BLaER1 treated with 17β-estradiol and CSF1 and Interleukin-3, amounts not matched to agents 10 nM and 100 nM (cell line): ENCODE data around the gene ZEB1.

Experiments
- H3K27ac ChIP-seq, 11 experiments: shearing (Covaris generic); formaldehyde crosslinking; 2 replicates each; pipeline ENCODE4 v1.8.1; 2022
- H3K27me3 ChIP-seq, 11 experiments: shearing (Covaris generic); formaldehyde crosslinking; 2 replicates each; pipeline ENCODE4 v1.8.1; 2022
- H3K36me3 ChIP-seq, 11 experiments: shearing (Covaris generic); formaldehyde crosslinking; 2 replicates each; pipeline ENCODE4 v1.8.1; 2022
- H3K4me1 ChIP-seq, 10 experiments: shearing (Covaris generic); formaldehyde crosslinking; 2 replicates each; pipeline ENCODE4 v1.8.1; 2022
- H3K4me2 ChIP-seq, 11 experiments: shearing (Covaris generic); formaldehyde crosslinking; 2 replicates each; pipeline ENCODE4 v1.8.1; 2022
- H3K4me3 ChIP-seq, 10 experiments: shearing (Covaris generic); formaldehyde crosslinking; 2 replicates each; pipeline ENCODE4 v1.8.1; 2022
- H3K9ac ChIP-seq, 11 experiments: shearing (Covaris generic); formaldehyde crosslinking; 2 replicates each; pipeline ENCODE4 v1.8.1; 2022
- H3K9me3 ChIP-seq, 11 experiments: shearing (Covaris generic); formaldehyde crosslinking; replicated peaks in 1 of 11; 2 replicates each; pipeline ENCODE4 v1.8.1; 2022
- H4K20me1 ChIP-seq, 11 experiments: shearing (Covaris generic); formaldehyde crosslinking; 2 replicates each; pipeline ENCODE4 v1.8.1; 2022
- Cebpa-rat ChIP-seq, 11 experiments: shearing (Covaris generic); IDR thresholded peaks; 2 replicates each; pipeline ENCODE4 v1.8.1; 2022

ZEB1 gene

GRCh38 chr10:31458974-31459373 lies 140.0 kb downstream of the ZEB1 start:
- no peak overlapping the region for H3K9ac ChIP-seq
- no peaks in the 10 kb centered on the region for H3K27me3 ChIP-seq
- no peaks in the 10 kb centered on the region for H3K4me1 ChIP-seq
- peaks cover 0 to 7% (median 0%) of the 10 kb centered on the region in 11 experiments; a peak in 7 of 22 replicates for H3K36me3 ChIP-seq
- H3K9me3 ChIP-seq = peaks cover 4 to 15% (median 8%) of the 10 kb centered on the region in 11 experiments; a peak in 21 of 22 replicates
- H4K20me1 ChIP-seq = no peaks in the 10 kb centered on the region
- no peak overlapping the region for H3K4me2 ChIP-seq
- no peak for TF ChIP-seq Cebpa-rat (IDR thresholded peaks at IDR 0.05)
- no peak overlapping the region for H3K4me3 ChIP-seq
- H3K27ac ChIP-seq = no peak overlapping the region

- H3K27me3 ChIP-seq = no peaks in the 10 kb centered on the region
- H3K36me3 ChIP-seq = peaks cover 0 to 14% (median 4%) of the 10 kb centered on the region in 11 experiments; a peak in 9 of 22 replicates
- H3K4me3 ChIP-seq = no peak overlapping the region
- no peak overlapping the region for H3K4me2 ChIP-seq
- H4K20me1 ChIP-seq = no peaks in the 10 kb centered on the region
- TF ChIP-seq Cebpa-rat (IDR thresholded peaks at IDR 0.05) = no peak
- no peak overlapping the region for H3K9ac ChIP-seq
- H3K4me1 ChIP-seq = no peaks in the 10 kb centered on the region
- peaks cover 12 to 24% (median 15%) of the 10 kb centered on the region in 11 experiments for H3K9me3 ChIP-seq
- no peak overlapping the region for H3K27ac ChIP-seq
Observed at GRCh38 chr10:31460242-31460641, 141.2 kb downstream of the ZEB1 start.

GRCh38 chr10:31464552-31464951 lies 145.5 kb downstream of the ZEB1 start:
- H3K36me3 ChIP-seq = peaks cover 0 to 26% (median 4%) of the 10 kb centered on the region in 11 experiments; a peak in 9 of 22 replicates
- H3K9me3 ChIP-seq = peaks cover 13 to 42% (median 25%) of the 10 kb centered on the region in 11 experiments
- peaks cover 0 to 10% (median 0%) of the 10 kb centered on the region in 10 experiments; a peak in 1 of 20 replicates for H3K4me1 ChIP-seq
- no peak overlapping the region for H3K4me2 ChIP-seq
- no peaks in the 10 kb centered on the region for H4K20me1 ChIP-seq
- H3K27me3 ChIP-seq = no peaks in the 10 kb centered on the region
- no peak overlapping the region for H3K4me3 ChIP-seq
- no peak overlapping the region for H3K9ac ChIP-seq
- TF ChIP-seq Cebpa-rat (IDR thresholded peaks at IDR 0.05) = no peak
- no peak overlapping the region for H3K27ac ChIP-seq

- Histone ChIP-seq H3K4me3 (no peak overlapping the region), H4K20me1 (no peaks in the 10 kb centered on the region), H3K9ac (no peak overlapping the region), H3K9me3 (peaks cover 13 to 42% (median 25%) of the 10 kb centered on the region in 11 experiments), H3K36me3 (peaks cover 0 to 26% (median 4%) of the 10 kb centered on the region in 11 experiments; a peak in 9 of 22 replicates), H3K27ac (no peak overlapping the region), H3K4me1 (peaks cover 0 to 10% (median 0%) of the 10 kb centered on the region in 10 experiments; a peak in 1 of 20 replicates), H3K4me2 (no peak overlapping the region), H3K27me3 (no peaks in the 10 kb centered on the region)
- no peak for TF ChIP-seq Cebpa-rat (IDR thresholded peaks at IDR 0.05)
Observed at GRCh38 chr10:31466313-31466712, 147.3 kb downstream of the ZEB1 start.

- Histone ChIP-seq H3K4me2 (no peak overlapping the region), H3K9ac (no peak overlapping the region)
- no peak for TF ChIP-seq Cebpa-rat (IDR thresholded peaks at IDR 0.05)
Observed at GRCh38 chr10:31467791-31468535, 148.9 kb downstream of the ZEB1 start.

GRCh38 chr10:31468536-31468859 lies 149.5 kb downstream of the ZEB1 start:
- no peak for TF ChIP-seq Cebpa-rat (IDR thresholded peaks at IDR 0.05)
- Histone ChIP-seq H3K36me3 (peaks cover 0 to 20% (median 4%) of the 10 kb centered on the region in 11 experiments; a peak in 8 of 22 replicates), H3K4me3 (no peak overlapping the region), H3K9me3 (peaks cover 9 to 39% (median 21%) of the 10 kb centered on the region in 11 experiments), H3K27ac (no peak overlapping the region), H4K20me1 (no peaks in the 10 kb centered on the region), H3K4me2 (no peak overlapping the region), H3K27me3 (no peaks in the 10 kb centered on the region), H3K4me1 (peaks cover 0 to 10% (median 0%) of the 10 kb centered on the region in 10 experiments; a peak in 1 of 20 replicates), H3K9ac (no peak overlapping the region)

More at GRCh38 chr10:31467791-31468535, 148.9 kb downstream of the ZEB1 start:
- Histone ChIP-seq H3K9me3 (peaks cover 13 to 42% (median 25%) of the 10 kb centered on the region in 11 experiments), H3K4me3 (no peak overlapping the region), H4K20me1 (no peaks in the 10 kb centered on the region), H3K27me3 (no peaks in the 10 kb centered on the region), H3K27ac (no peak overlapping the region), H3K36me3 (peaks cover 0 to 25% (median 4%) of the 10 kb centered on the region in 11 experiments; a peak in 9 of 22 replicates), H3K4me1 (peaks cover 0 to 10% (median 0%) of the 10 kb centered on the region in 10 experiments; a peak in 1 of 20 replicates)

- H3K4me3 ChIP-seq = no peak overlapping the region
- no peaks in the 10 kb centered on the region for H3K4me1 ChIP-seq
- H3K9me3 ChIP-seq = peaks cover 0 to 14% (median 6%) of the 10 kb centered on the region in 11 experiments; a peak in 9 of 22 replicates
- H3K27me3 ChIP-seq = no peaks in the 10 kb centered on the region
- no peak overlapping the region for H3K4me2 ChIP-seq
- no peak overlapping the region for H3K9ac ChIP-seq
- TF ChIP-seq Cebpa-rat (IDR thresholded peaks at IDR 0.05) = no peak
- no peak overlapping the region for H3K27ac ChIP-seq
- H3K36me3 ChIP-seq = no peaks in the 10 kb centered on the region
- H4K20me1 ChIP-seq = no peaks in the 10 kb centered on the region
Observed at GRCh38 chr10:31475519-31475918, 156.5 kb downstream of the ZEB1 start.

- H3K27ac ChIP-seq = no peak overlapping the region
- no peak overlapping the region for H3K4me2 ChIP-seq
- TF ChIP-seq Cebpa-rat (IDR thresholded peaks at IDR 0.05) = no peak
- H3K9me3 ChIP-seq = peaks cover 0 to 14% (median 6%) of the 10 kb centered on the region in 11 experiments; a peak in 9 of 22 replicates
- H4K20me1 ChIP-seq = no peaks in the 10 kb centered on the region
- H3K4me1 ChIP-seq = no peaks in the 10 kb centered on the region
- no peak overlapping the region for H3K9ac ChIP-seq
- no peaks in the 10 kb centered on the region for H3K36me3 ChIP-seq
- H3K27me3 ChIP-seq = no peaks in the 10 kb centered on the region
- H3K4me3 ChIP-seq = no peak overlapping the region
Observed at GRCh38 chr10:31476088-31476487, 157.1 kb downstream of the ZEB1 start.

- H3K27ac ChIP-seq = no peak overlapping the region
- no peak overlapping the region for H3K9ac ChIP-seq
- no peaks in the 10 kb centered on the region for H3K4me1 ChIP-seq
Observed at GRCh38 chr10:31477584-31477983, 158.6 kb downstream of the ZEB1 start.

More at GRCh38 chr10:31477584-31477983, 158.6 kb downstream of the ZEB1 start:
- Histone ChIP-seq H3K9me3 (peaks cover 0 to 14% (median 6%) of the 10 kb centered on the region in 11 experiments; a peak in 9 of 22 replicates), H3K36me3 (no peaks in the 10 kb centered on the region), H3K4me2 (no peak overlapping the region), H3K27me3 (no peaks in the 10 kb centered on the region), H3K4me3 (no peak overlapping the region), H4K20me1 (no peaks in the 10 kb centered on the region)
- no peak for TF ChIP-seq Cebpa-rat (IDR thresholded peaks at IDR 0.05)
